Kidney (tissue), 14 donors: ENCODE measurements around the gene PARK7. TPM values are rescaled to one million over a fixed set of nuclear protein-coding genes. Genes with fewer than 3 reads are reported as not detected.
"Not testable (repeated sequence)": the region's sequence is repeated elsewhere in the genome, so short reads cannot be mapped to it uniquely, and the experiment has no call there.

Source experiments
- DNase-seq, 5 donors: peaks; one replicate each; pipeline ENCODE4 v3.0.0-alpha.2; 2013 to 2020
- FAIRE-seq: peaks from 2 replicates; lab custom pipeline; 2012; peaks lifted over from hg19 to GRCh38; lab: Jason Lieb, UNC
- H3K27ac ChIP-seq, 2 donors: one replicate each; pipeline ENCODE4 v1.7.0; 2013; ENCODE audit warnings: low read depth in 2 of 2, low read length in 2 of 2, inconsistent platforms in 1 of 2
- H3K27me3 ChIP-seq: one replicate; pipeline ENCODE4 v1.7.1; 2013; ENCODE audit warnings: low read length, inconsistent platforms; ENCODE audit not compliant: control insufficient read depth, insufficient read depth
- H3K36me3 ChIP-seq, 3 donors: one replicate each; pipeline versions ENCODE4 v1.7.0 to v1.7.1; 2013; ENCODE audit warnings: low read length in 3 of 3, control low read depth in 1 of 3, inconsistent platforms in 1 of 3; ENCODE audit not compliant: insufficient read depth in 3 of 3, control insufficient read depth in 2 of 3
- H3K4me1 ChIP-seq, 3 donors: one replicate each; pipeline versions ENCODE4 v1.7.0 to v1.7.1; 2013; ENCODE audit warnings: low read length in 3 of 3, inconsistent platforms in 1 of 3, low read depth in 1 of 3; ENCODE audit not compliant: control insufficient read depth in 2 of 3, insufficient read depth in 2 of 3
- H3K4me3 ChIP-seq, 3 donors: one replicate each; pipeline versions ENCODE4 v1.7.0 to v1.8.1; 2013; ENCODE audit warnings: low read length in 3 of 3, control low read depth in 1 of 3, inconsistent platforms in 1 of 3
- H3K9ac ChIP-seq, 3 donors: one replicate each; pipeline versions ENCODE4 v1.7.0 to v1.7.1; 2013; ENCODE audit warnings: low read length in 3 of 3, control low read depth in 1 of 3, inconsistent platforms in 1 of 3
- H3K9me3 ChIP-seq, 3 donors: one replicate each; pipeline versions ENCODE4 v1.7.0 to v1.7.1; 2013; ENCODE audit warnings: low read length in 3 of 3, control low read depth in 1 of 3, inconsistent platforms in 1 of 3; ENCODE audit not compliant: control insufficient read depth in 2 of 3, insufficient read depth in 1 of 3
- CTCF ChIP-seq: IDR thresholded peaks from 3 replicates; pipeline ENCODE4 v1.5.1; 2012; ENCODE audit warnings: mild to moderate bottlenecking, moderate library complexity, borderline replicate concordance; ENCODE audit not compliant: insufficient read depth; ENCODE audit errors: extremely low read depth
- intact Hi-C: fragments of 100-400 bp; cut with DNase I; formaldehyde crosslinking; loops from one replicate; pipeline ENCODE4 v1.11.1; 2022
- polyA plus RNA-seq: library from polyadenylated mRNA; stranded (reverse); fragments of 350-450 nt; fragmentation: Illumina TruSeq; extraction: RNeasy Lipid Tissue Mini Kit (QIAGEN cat#74804); gene quantifications from one replicate; pipeline ENCODE4 v1.2.3, GENCODE V29; 2014; ENCODE audit warnings: low read depth, low replicate concordance; ENCODE audit not compliant: insufficient read depth
- total RNA-seq: library from RNA; stranded (reverse); fragmentation: NEBNext Ultra II Directional; extraction: Animal tissue kit (Norgen Biotek cat#: 25700); gene quantifications from one replicate; pipeline ENCODE4 v1.2.1, GENCODE V29; 2021
- donor health status: control.
- donor health status: control.
- donor health status: control.
- donor health status: control.
- donor health status: control.
- donor health status: DM: yes; HTN: yes; CAD: no.
- donor health status: Normal renal cell carcinoma (clear cell type).

The PARK7 gene
- total and polyA plus RNA-seq, 2 donors from 2014 or later, result 239 to 481 TPM

GRCh38 chr1:7942214-7942921 is 19.1 kb upstream of the PARK7 start:
- Histone ChIP-seq H3K9ac (no peak overlapping the region), H3K27ac (no peak overlapping the region), H3K27me3 (peaks cover 9% of the 10 kb centered on the region), H3K9me3 (no peaks in the 10 kb centered on the region), H3K4me1 (peaks cover 0 to 7% (median 0%) of the 10 kb centered on the region in 3 donors), H3K36me3 (no peaks in the 10 kb centered on the region), H3K4me3 (peak overlapping the region in 1 of 3 donors; percentile 25)
- DNase-seq, result peak; percentile 65 to 88 (median 78)
- intact Hi-C loops, result no loop called here
- TF ChIP-seq CTCF, result peak; percentile 30
- no peak for FAIRE-seq

GRCh38 chr1:7943251-7943650 is 18.3 kb upstream of the PARK7 start:
- no peak for FAIRE-seq
- Histone ChIP-seq H3K9me3 (no peaks in the 10 kb centered on the region), H3K27me3 (peaks cover 9% of the 10 kb centered on the region), H3K27ac (no peak overlapping the region), H3K4me3 (no peak overlapping the region), H3K4me1 (peaks cover 0 to 7% (median 0%) of the 10 kb centered on the region in 3 donors), H3K9ac (no peak overlapping the region), H3K36me3 (no peaks in the 10 kb centered on the region)
- no peak for DNase-seq
- TF ChIP-seq CTCF, result no peak
- intact Hi-C loops, result no loop called here

GRCh38 chr1:7948960-7949359 is 12.6 kb upstream of the PARK7 start:
- intact Hi-C loops, result no loop called here
- no peak for TF ChIP-seq CTCF
- H3K4me3 ChIP-seq, result no peak overlapping the region
- FAIRE-seq, result no peak
- no peak overlapping the region for H3K9ac ChIP-seq
- DNase-seq, result no peak
- H3K36me3 ChIP-seq, result no peaks in the 10 kb centered on the region
- H3K4me1 ChIP-seq, result peaks cover 0 to 4% (median 3%) of the 10 kb centered on the region in 3 donors
- H3K27ac ChIP-seq, result no peak overlapping the region
- H3K9me3 ChIP-seq, result no peaks in the 10 kb centered on the region
- no peaks in the 10 kb centered on the region for H3K27me3 ChIP-seq

GRCh38 chr1:7952791-7953190 is 8.7 kb upstream of the PARK7 start:
- DNase-seq, H3K27ac ChIP-seq, FAIRE-seq, H3K9ac ChIP-seq, intact Hi-C loops, H3K4me1 ChIP-seq, H3K27me3 ChIP-seq, H3K4me3 ChIP-seq, H3K36me3 ChIP-seq, H3K9me3 ChIP-seq: not testable (repeated sequence)
